HepG2 (cell line): ENCODE data around the gene COX15. TPM values are rescaled to one million over a fixed set of nuclear protein-coding genes. Genes with fewer than 3 reads are reported as not detected.

Source experiments
- CREM ChIP-seq, 2 experiments: sonication (generic) in 1 of 2; formaldehyde crosslinking in 1 of 2; IDR thresholded peaks; 2 replicates each; pipeline versions ENCODE4 v1.4.0 to v1.6.1; 2016 to 2020; ENCODE audit warnings: antibody characterized with exemption in 1 of 2, mild to moderate bottlenecking in 1 of 2, missing genetic modification reagents in 1 of 2
- ELK4 ChIP-seq: sonication (generic); formaldehyde crosslinking; IDR thresholded peaks from 2 replicates; pipeline ENCODE4 v1.9.0; 2021; ENCODE audit warnings: missing genetic modification reagents, borderline replicate concordance
- FLYWCH1 ChIP-seq: sonication (generic); formaldehyde crosslinking; IDR thresholded peaks from 2 replicates; pipeline ENCODE4 v1.8.1; 2023; ENCODE audit warnings: mild to moderate bottlenecking, missing genetic modification reagents
- HDAC6 ChIP-seq: fragments of 200-600 bp; sonication (generic); IDR thresholded peaks from 2 replicates; pipeline ENCODE4 v1.7.0; 2017; ENCODE audit warnings: mild to moderate bottlenecking, antibody characterized with exemption, low read length, low read depth
- MAZ ChIP-seq, 2 experiments: sonication (generic) in 1 of 2; formaldehyde crosslinking in 1 of 2; IDR thresholded peaks; 2 replicates each; pipeline versions ENCODE4 v1.5.0 to v1.6.1; 2012 to 2020; ENCODE audit warnings: low read depth in 2 of 2, mild to moderate bottlenecking in 2 of 2, borderline replicate concordance in 1 of 2, improper control_type of control experiment in 1 of 2, low read length in 1 of 2, missing genetic modification reagents in 1 of 2, moderate library complexity in 1 of 2
- NR3C1 ChIP-seq: sonication (generic); formaldehyde crosslinking; IDR thresholded peaks from 2 replicates; pipeline ENCODE4 v1.4.0; 2020; ENCODE audit warnings: missing genetic modification reagents
- RFX5 ChIP-seq: IDR thresholded peaks from 2 replicates; pipeline ENCODE4 v1.6.1; 2011; ENCODE audit warnings: low read depth, low read length, improper control_type of control experiment
- SETDB1 ChIP-seq: sonication (generic); formaldehyde crosslinking; IDR thresholded peaks from 2 replicates; pipeline ENCODE4 v1.5.1; 2020; ENCODE audit warnings: missing genetic modification reagents, mild to moderate bottlenecking, borderline replicate concordance
- STAG1 ChIP-seq: sonication (generic); formaldehyde crosslinking; IDR thresholded peaks from 2 replicates; pipeline ENCODE4 v1.4.0; 2020; ENCODE audit warnings: missing genetic modification reagents
- THYN1 ChIP-seq: sonication (generic); formaldehyde crosslinking; IDR thresholded peaks from 2 replicates; pipeline ENCODE4 v1.8.1; 2023; ENCODE audit warnings: low read depth, mild to moderate bottlenecking, moderate library complexity, missing genetic modification reagents, borderline replicate concordance
- ZBTB10 ChIP-seq: sonication (generic); formaldehyde crosslinking; IDR thresholded peaks from 2 replicates; pipeline ENCODE4 v1.4.0; 2020; ENCODE audit warnings: missing genetic modification reagents, borderline replicate concordance
- ZNF703 ChIP-seq: sonication (generic); formaldehyde crosslinking; IDR thresholded peaks from 2 replicates; pipeline ENCODE4 v1.5.1; 2020; ENCODE audit warnings: missing genetic modification reagents, mild to moderate bottlenecking, moderate library complexity, borderline replicate concordance
- ZXDC ChIP-seq: sonication (generic); formaldehyde crosslinking; IDR thresholded peaks from 2 replicates; pipeline ENCODE4 v1.5.0; 2020; ENCODE audit warnings: mild to moderate bottlenecking, missing genetic modification reagents
- polyA plus RNA-seq, 8 experiments: library from polyadenylated mRNA; depleted of rRNA in 3 of 8; stranded (reverse) in 7 of 8; unstranded in 1 of 8; fragments of >200 nt; fragmentation: Illumina TruSeq in 4 of 8; extraction: Trizol in 4 of 8; gene quantifications; 2 replicates each; pipeline versions ENCODE4 v1.2.1 to v1.2.3, GENCODE V29; 2011 to 2016; ENCODE audit warnings: low read depth in 4 of 8, missing spikeins in 1 of 8, mixed read lengths in 1 of 8; ENCODE audit not compliant: insufficient read depth in 1 of 8
- total RNA-seq, 5 experiments: library from RNA; depleted of rRNA; stranded (reverse); fragments of >200 nt; fragmentation: Illumina TruSeq; extraction: Trizol; gene quantifications; 2 replicates each; pipeline ENCODE4 v1.2.3, GENCODE V29; 2016; ENCODE audit warnings: low read depth in 1 of 5

Gene COX15
- total and polyA plus RNA-seq, 2 of the 13 experiments (the other 11 are each of a cell fraction or from before 2014, with no cell fraction given), result 19.2 to 44.7 TPM

GRCh38 chr10:99711129-99711719 is 20.7 kb downstream of the COX15 start (continued):
- TF ChIP-seq ZXDC (CRISPR knock-in tag), result no peak
- TF ChIP-seq HDAC6, result no peak
- TF ChIP-seq NR3C1 (CRISPR knock-in tag), result no peak
- TF ChIP-seq ZBTB10, result no peak
- no peak for TF ChIP-seq MAZ (IDR thresholded peaks at IDR 0.05; ENCODE audit: borderline replicate concordance, low read depth, low read length)
- TF ChIP-seq MAZ (CRISPR knock-in tag; IDR thresholded peaks at IDR 0.05; ENCODE audit: low read depth), result 0 out of 2 replicates have a peak, but pooled peaks have one; percentile 15
- TF ChIP-seq THYN1 (CRISPR knock-in tag), result no peak
- TF ChIP-seq ELK4, result no peak
- TF ChIP-seq STAG1, result peak; percentile 82
- TF ChIP-seq CREM (IDR thresholded peaks at IDR 0.05), result no peak
- TF ChIP-seq CREM (CRISPR knock-in tag; IDR thresholded peaks at IDR 0.05), result no peak
- peak; percentile 48; the same call in 1 of the 2 replicates for TF ChIP-seq RFX5
- TF ChIP-seq ZNF703 (CRISPR knock-in tag), result no peak
- TF ChIP-seq SETDB1 (CRISPR knock-in tag), result no peak
- TF ChIP-seq FLYWCH1, result no peak
